ENCODE results near the gene ZNF106.

DNA sequence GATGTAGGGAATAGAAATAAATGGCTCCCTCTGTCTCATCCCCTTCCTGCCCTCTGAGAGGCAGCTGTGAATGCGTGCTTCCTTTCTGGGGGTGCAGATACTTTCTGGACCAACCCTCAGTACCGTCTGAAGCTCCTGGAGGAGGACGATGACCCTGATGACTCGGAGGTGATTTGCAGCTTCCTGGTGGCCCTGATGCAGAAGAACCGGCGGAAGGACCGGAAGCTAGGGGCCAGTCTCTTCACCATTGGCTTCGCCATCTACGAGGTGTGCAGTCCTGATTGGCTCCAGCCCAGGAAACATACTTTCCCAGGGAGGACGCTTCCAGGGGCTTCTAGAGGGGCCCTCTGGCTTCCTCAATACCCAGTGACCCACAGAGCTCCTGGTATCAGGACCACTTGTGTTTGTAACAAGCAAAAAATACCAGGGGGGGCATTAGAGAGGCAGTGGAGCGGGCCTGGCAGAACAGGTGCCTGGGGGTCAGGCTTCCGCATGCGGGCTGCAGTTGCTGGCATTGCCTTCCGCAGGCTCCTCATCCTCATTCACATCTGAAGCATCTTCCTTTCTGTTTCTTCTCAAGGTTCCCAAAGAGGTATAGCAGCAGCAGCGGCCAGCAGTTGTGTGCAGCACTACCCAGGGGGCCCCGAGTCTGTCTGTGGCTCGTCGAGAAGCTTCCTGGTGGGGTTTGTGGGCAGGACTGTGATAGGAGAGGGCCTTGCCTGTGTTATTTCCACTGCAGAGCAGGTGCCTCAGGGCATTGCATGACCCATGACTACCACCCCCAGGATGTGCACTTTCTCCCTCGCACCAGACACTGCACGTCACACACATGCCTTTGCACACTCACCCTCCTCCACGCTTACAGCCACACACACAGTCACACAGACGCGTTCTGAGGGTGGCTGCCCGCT lies 89.1 kb downstream of the ZNF106 start:
- TF ChIP-seq, protein P1, sequence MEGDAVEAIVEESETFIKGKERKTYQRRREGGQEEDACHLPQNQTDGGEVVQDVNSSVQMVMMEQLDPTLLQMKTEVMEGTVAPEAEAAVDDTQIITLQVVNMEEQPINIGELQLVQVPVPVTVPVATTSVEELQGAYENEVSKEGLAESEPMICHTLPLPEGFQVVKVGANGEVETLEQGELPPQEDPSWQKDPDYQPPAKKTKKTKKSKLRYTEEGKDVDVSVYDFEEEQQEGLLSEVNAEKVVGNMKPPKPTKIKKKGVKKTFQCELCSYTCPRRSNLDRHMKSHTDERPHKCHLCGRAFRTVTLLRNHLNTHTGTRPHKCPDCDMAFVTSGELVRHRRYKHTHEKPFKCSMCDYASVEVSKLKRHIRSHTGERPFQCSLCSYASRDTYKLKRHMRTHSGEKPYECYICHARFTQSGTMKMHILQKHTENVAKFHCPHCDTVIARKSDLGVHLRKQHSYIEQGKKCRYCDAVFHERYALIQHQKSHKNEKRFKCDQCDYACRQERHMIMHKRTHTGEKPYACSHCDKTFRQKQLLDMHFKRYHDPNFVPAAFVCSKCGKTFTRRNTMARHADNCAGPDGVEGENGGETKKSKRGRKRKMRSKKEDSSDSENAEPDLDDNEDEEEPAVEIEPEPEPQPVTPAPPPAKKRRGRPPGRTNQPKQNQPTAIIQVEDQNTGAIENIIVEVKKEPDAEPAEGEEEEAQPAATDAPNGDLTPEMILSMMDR (IDR thresholded peaks at IDR 0.05), result no peak
- TF ChIP-seq HMGA2 (CRISPR knock-in tag; IDR thresholded peaks at IDR 0.05) (no peak), ELF4 (CRISPR knock-in tag; IDR thresholded peaks at IDR 0.05; ENCODE audit: low read depth) (no peak), NR2C2 (CRISPR knock-in tag; IDR thresholded peaks at IDR 0.05) (no peak), ESRRA (CRISPR knock-in tag; IDR thresholded peaks at IDR 0.05; ENCODE audit: borderline replicate concordance) (no peak), NFE2L1 (CRISPR knock-in tag; IDR thresholded peaks at IDR 0.05) (no peak), TP53 (CRISPR knock-in tag; IDR thresholded peaks at IDR 0.05) (no peak)
- TF ChIP-seq, protein P2, sequence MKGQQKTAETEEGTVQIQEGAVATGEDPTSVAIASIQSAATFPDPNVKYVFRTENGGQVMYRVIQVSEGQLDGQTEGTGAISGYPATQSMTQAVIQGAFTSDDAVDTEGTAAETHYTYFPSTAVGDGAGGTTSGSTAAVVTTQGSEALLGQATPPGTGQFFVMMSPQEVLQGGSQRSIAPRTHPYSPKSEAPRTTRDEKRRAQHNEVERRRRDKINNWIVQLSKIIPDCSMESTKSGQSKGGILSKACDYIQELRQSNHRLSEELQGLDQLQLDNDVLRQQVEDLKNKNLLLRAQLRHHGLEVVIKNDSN (CRISPR knock-in tag; IDR thresholded peaks at IDR 0.05), result no peak
- TF ChIP-seq, protein P3, sequence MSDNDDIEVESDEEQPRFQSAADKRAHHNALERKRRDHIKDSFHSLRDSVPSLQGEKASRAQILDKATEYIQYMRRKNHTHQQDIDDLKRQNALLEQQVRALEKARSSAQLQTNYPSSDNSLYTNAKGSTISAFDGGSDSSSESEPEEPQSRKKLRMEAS (CRISPR knock-in tag; IDR thresholded peaks at IDR 0.05), result no peak
